ENCODE measurements around the gene RNF217.

Gene RNF217

GRCh38 chr6:125120054-125120590, 157.9 kb downstream of the RNF217 start:
- no peak for ATAC-seq
- no peak for TF ChIP-seq ZFP3 (CRISPR knock-in tag; IDR thresholded peaks at IDR 0.05)
- no peak for TF ChIP-seq ESRRG (CRISPR knock-in tag; IDR thresholded peaks at IDR 0.05)
- no peak for TF ChIP-seq RARB (CRISPR knock-in tag; IDR thresholded peaks at IDR 0.05)
- no peak for TF ChIP-seq ISL1 (CRISPR knock-in tag; IDR thresholded peaks at IDR 0.05)
- no peak for TF ChIP-seq POU6F1 (CRISPR knock-in tag; IDR thresholded peaks at IDR 0.05; ENCODE audit: borderline replicate concordance, low read depth)
- no peak for TF ChIP-seq ZC3H10 (CRISPR knock-in tag; IDR thresholded peaks at IDR 0.05)
- TF ChIP-seq, protein P1, sequence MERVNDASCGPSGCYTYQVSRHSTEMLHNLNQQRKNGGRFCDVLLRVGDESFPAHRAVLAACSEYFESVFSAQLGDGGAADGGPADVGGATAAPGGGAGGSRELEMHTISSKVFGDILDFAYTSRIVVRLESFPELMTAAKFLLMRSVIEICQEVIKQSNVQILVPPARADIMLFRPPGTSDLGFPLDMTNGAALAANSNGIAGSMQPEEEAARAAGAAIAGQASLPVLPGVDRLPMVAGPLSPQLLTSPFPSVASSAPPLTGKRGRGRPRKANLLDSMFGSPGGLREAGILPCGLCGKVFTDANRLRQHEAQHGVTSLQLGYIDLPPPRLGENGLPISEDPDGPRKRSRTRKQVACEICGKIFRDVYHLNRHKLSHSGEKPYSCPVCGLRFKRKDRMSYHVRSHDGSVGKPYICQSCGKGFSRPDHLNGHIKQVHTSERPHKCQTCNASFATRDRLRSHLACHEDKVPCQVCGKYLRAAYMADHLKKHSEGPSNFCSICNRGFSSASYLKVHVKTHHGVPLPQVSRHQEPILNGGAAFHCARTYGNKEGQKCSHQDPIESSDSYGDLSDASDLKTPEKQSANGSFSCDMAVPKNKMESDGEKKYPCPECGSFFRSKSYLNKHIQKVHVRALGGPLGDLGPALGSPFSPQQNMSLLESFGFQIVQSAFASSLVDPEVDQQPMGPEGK (CRISPR knock-in tag; IDR thresholded peaks at IDR 0.05; ENCODE audit: borderline replicate concordance), result no peak
- no peak for TF ChIP-seq PPARA (CRISPR knock-in tag; IDR thresholded peaks at IDR 0.05; ENCODE audit: borderline replicate concordance)
- TF ChIP-seq OSR1 (CRISPR knock-in tag; IDR thresholded peaks at IDR 0.05), result no peak
- no peak for TF ChIP-seq CSRNP3 (CRISPR knock-in tag; IDR thresholded peaks at IDR 0.05)
- TF ChIP-seq BACH2 (CRISPR knock-in tag; IDR thresholded peaks at IDR 0.05; ENCODE audit: borderline replicate concordance), result no peak
- no peak for TF ChIP-seq ZNF70 (CRISPR knock-in tag; IDR thresholded peaks at IDR 0.05)
- TF ChIP-seq, protein P2, sequence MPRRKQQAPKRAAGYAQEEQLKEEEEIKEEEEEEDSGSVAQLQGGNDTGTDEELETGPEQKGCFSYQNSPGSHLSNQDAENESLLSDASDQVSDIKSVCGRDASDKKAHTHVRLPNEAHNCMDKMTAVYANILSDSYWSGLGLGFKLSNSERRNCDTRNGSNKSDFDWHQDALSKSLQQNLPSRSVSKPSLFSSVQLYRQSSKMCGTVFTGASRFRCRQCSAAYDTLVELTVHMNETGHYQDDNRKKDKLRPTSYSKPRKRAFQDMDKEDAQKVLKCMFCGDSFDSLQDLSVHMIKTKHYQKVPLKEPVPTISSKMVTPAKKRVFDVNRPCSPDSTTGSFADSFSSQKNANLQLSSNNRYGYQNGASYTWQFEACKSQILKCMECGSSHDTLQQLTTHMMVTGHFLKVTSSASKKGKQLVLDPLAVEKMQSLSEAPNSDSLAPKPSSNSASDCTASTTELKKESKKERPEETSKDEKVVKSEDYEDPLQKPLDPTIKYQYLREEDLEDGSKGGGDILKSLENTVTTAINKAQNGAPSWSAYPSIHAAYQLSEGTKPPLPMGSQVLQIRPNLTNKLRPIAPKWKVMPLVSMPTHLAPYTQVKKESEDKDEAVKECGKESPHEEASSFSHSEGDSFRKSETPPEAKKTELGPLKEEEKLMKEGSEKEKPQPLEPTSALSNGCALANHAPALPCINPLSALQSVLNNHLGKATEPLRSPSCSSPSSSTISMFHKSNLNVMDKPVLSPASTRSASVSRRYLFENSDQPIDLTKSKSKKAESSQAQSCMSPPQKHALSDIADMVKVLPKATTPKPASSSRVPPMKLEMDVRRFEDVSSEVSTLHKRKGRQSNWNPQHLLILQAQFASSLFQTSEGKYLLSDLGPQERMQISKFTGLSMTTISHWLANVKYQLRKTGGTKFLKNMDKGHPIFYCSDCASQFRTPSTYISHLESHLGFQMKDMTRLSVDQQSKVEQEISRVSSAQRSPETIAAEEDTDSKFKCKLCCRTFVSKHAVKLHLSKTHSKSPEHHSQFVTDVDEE (CRISPR knock-in tag; IDR thresholded peaks at IDR 0.05), result no peak
- no peak for TF ChIP-seq ZNF8 (CRISPR knock-in tag; IDR thresholded peaks at IDR 0.05)
- TF ChIP-seq TOX (CRISPR knock-in tag; IDR thresholded peaks at IDR 0.05; ENCODE audit: borderline replicate concordance), result no peak
- no peak for TF ChIP-seq CREB5 (CRISPR knock-in tag; IDR thresholded peaks at IDR 0.05; ENCODE audit: low read depth)
- TF ChIP-seq TCF4 (CRISPR knock-in tag; IDR thresholded peaks at IDR 0.05; ENCODE audit: borderline replicate concordance), result no peak
- no peak for TF ChIP-seq ARNTL (CRISPR knock-in tag; IDR thresholded peaks at IDR 0.05; ENCODE audit: borderline replicate concordance, low read depth)

DNA sequence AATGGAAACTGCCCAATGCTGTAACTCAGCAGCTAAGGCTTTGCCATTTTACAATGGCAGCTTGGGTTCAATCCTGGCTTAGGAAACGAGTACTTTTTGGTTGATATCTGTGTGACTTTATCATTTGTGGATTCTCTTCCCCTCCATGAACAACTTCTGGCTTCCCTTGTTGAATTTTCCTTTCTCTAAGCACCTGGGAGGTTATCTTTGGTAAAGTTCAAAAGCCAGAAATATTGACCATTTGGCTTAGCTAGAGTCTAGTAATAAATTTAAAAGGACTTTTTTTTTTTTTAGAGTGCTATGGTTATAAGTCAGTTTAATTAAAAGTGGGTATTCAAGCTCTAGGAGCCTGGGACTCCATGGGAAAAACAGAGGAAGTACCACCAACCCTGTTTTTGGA, 159.7 kb downstream of the RNF217 start:
- no peak for ATAC-seq
- TF ChIP-seq PPARA (CRISPR knock-in tag; IDR thresholded peaks at IDR 0.05; ENCODE audit: borderline replicate concordance), result no peak
- TF ChIP-seq, protein P2 (CRISPR knock-in tag; IDR thresholded peaks at IDR 0.05), result no peak
- no peak for TF ChIP-seq OSR1 (CRISPR knock-in tag; IDR thresholded peaks at IDR 0.05)
- TF ChIP-seq TOX (CRISPR knock-in tag; IDR thresholded peaks at IDR 0.05; ENCODE audit: borderline replicate concordance), result no peak
- TF ChIP-seq ZC3H10 (CRISPR knock-in tag; IDR thresholded peaks at IDR 0.05), result no peak
- no peak for TF ChIP-seq CSRNP3 (CRISPR knock-in tag; IDR thresholded peaks at IDR 0.05)
- no peak for TF ChIP-seq ZNF8 (CRISPR knock-in tag; IDR thresholded peaks at IDR 0.05)
- TF ChIP-seq ZNF565 (CRISPR knock-in tag; conservative IDR thresholded peaks at IDR 0.05; ENCODE audit: low read depth), result no peak
- TF ChIP-seq CREB5 (CRISPR knock-in tag; IDR thresholded peaks at IDR 0.05; ENCODE audit: low read depth), result no peak

Measured in SK-N-SH treated with all-trans-retinoic acid at 6 μM for 48 hours (cell line).